GM19351 (cell line): Measurements from ENCODE around the gene CSTF2.

Experiments
- ATAC-seq: cut with Tn5 transposase; IDR thresholded peaks from one replicate; pipeline ENCODE4 v1.9.1; 2021; ENCODE audit warnings: mild to moderate bottlenecking, moderate library complexity; ENCODE audit not compliant: unreplicated experiment

Gene CSTF2

GRCh38 chrX:100868273-100868672, 48.1 kb downstream of the CSTF2 start:
- ATAC-seq, result no peak

GRCh38 chrX:100870527-100870926, 50.3 kb downstream of the CSTF2 start:
- ATAC-seq, result no peak

DNA sequence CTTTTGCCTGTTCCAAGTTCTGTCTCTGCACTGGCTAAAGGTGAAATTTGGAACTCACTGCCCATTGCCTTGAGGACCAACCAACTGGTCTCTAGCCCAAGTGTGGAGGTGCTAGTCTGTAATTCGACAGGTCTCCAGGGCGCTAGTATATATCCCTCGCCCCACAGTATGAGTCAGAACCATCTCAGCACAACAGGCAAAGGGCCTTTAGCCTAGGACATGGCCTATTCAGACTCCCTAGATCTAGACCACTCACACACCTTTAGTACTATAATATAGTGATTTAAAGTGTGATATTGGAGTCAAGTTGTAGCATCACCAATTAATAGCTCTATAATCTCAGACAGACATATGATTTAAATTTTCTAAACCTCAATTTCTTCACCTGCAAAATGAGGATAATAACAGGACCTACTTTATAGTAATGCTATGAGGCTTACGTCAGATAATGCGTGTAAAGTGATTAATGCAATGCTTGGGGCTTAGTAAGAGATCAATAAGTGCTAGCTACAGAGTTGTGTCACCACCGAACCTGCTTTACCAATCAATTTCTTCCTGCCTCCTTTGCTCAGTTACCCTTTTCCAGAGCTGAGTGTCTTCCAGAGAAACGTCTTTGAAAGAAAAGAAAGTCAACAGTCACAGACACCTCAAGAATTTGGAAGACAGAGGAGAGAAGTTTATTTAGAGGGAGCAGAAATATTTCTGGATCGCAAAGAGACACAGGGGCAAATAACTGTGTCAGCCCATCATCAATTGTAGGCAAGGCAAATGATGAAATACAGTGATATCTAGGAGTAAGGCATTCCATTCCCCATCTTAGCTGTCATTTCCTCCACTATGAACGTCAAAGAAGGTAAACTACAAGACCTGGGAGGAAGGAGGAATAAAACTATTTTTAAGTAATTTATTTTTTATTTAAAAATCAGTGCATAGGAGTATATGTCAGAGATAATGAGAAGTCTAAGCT, 51.7 kb downstream of the CSTF2 start:
- ATAC-seq, result no peak

- no peak for ATAC-seq
These were observed 54.1 kb downstream of the CSTF2 start, which contains the start of gene NOX1 for GRCh38 chrX:100874325-100874724. TSS of gene NOX1 (minus strand) at chrX:100874359. CDS start at chrX:100874139, 220 bp downstream.

GRCh38 chrX:100880368-100880767, 60.2 kb downstream of the CSTF2 start:
- ATAC-seq, result no peak

GRCh38 chrX:100883654-100884053, 63.5 kb downstream of the CSTF2 start:
- no peak for ATAC-seq
